Tibial artery (tissue), 4 donors: ENCODE results near the gene F3.

Source experiments
- DNase-seq, 2 donors: peaks; one replicate each; pipeline ENCODE4 v3.0.0-alpha.2; 2019
- H3K27ac ChIP-seq, 2 donors: fragments of 200-600 bp; sonication (generic) in 1 of 2; 1 replicate in 1 of 2; 2 replicates in 1 of 2; pipeline ENCODE4 v1.5.1; 2018 to 2019; ENCODE audit warnings: mild to moderate bottlenecking in 1 of 2
- H3K27me3 ChIP-seq, 2 donors: fragments of 200-600 bp; sonication (generic) in 1 of 2; one replicate each; pipeline versions ENCODE4 v1.5.1 to v1.6.0; 2016 to 2019
- H3K36me3 ChIP-seq, 3 donors: fragments of 200-600 bp; sonication (generic) in 2 of 3; one replicate each; pipeline ENCODE4 v1.5.1; 2016 to 2019; ENCODE audit warnings: mild to moderate bottlenecking in 2 of 3
- H3K4me1 ChIP-seq, 4 donors: fragments of 200-600 bp; sonication (generic) in 2 of 4; 1 replicate in 3 of 4; 2 replicates in 1 of 4; pipeline ENCODE4 v1.5.1; 2016 to 2019
- H3K4me3 ChIP-seq, 2 donors: fragments of 200-600 bp; sonication (generic) in 1 of 2; 1 replicate in 1 of 2; 2 replicates in 1 of 2; pipeline ENCODE4 v1.5.1; 2018 to 2019; ENCODE audit warnings: mild to moderate bottlenecking in 2 of 2
- H3K9me3 ChIP-seq, 3 donors: fragments of 200-600 bp; sonication (generic) in 1 of 3; one replicate each; pipeline ENCODE4 v1.5.1; 2016 to 2019
- CTCF ChIP-seq, 2 experiments: fragments of 200-600 bp in 1 of 2; fragments of 450-650 bp in 1 of 2; IDR thresholded peaks; one replicate each; pipeline ENCODE4 v1.5.1; 2017 to 2019; ENCODE audit warnings: antibody characterized with exemption in 2 of 2, mild to moderate bottlenecking in 1 of 2, moderate library complexity in 1 of 2
- intact Hi-C: fragments of 100-400 bp; cut with DNase I; formaldehyde crosslinking; loops from one replicate; pipeline ENCODE4 v1.15.0; 2023; ENCODE audit warnings: low total_unique reads

F3 gene

GRCh38 chr1:94550800-94551241 is 9.3 kb upstream of the F3 start:
- Histone ChIP-seq H3K36me3 (no peaks in the 10 kb centered on the region), H3K27me3 (no peaks in the 10 kb centered on the region), H3K27ac (no peak overlapping the region), H3K4me3 (no peak overlapping the region), H3K4me1 (peaks cover 0 to 6% (median 0%) of the 10 kb centered on the region in 4 donors), H3K9me3 (no peaks in the 10 kb centered on the region)
- no peak for TF ChIP-seq CTCF (IDR thresholded peaks at IDR 0.05)
- DNase-seq: no peak
- intact Hi-C loops: no loop called here

- no peak for TF ChIP-seq CTCF (IDR thresholded peaks at IDR 0.05)
- intact Hi-C loops: no loop called here
- no peaks in the 10 kb centered on the region for H3K9me3 ChIP-seq
- peaks cover 0 to 6% (median 0%) of the 10 kb centered on the region in 4 donors for H3K4me1 ChIP-seq
- no peaks in the 10 kb centered on the region for H3K36me3 ChIP-seq
- H3K27ac ChIP-seq: no peak overlapping the region
- no peaks in the 10 kb centered on the region for H3K27me3 ChIP-seq
- DNase-seq: no peak
- H3K4me3 ChIP-seq: no peak overlapping the region
These were observed 8.8 kb upstream of the F3 start for GRCh38 chr1:94550396-94550795.

GRCh38 chr1:94549706-94550105 is 8.1 kb upstream of the F3 start:
- intact Hi-C loops: loop anchor here (10.0 kb wide), 1 partner anchor 85 kb away; no protein-coding TSS in a partner anchor
- Histone ChIP-seq H3K4me1 (peaks cover 0 to 6% (median 4%) of the 10 kb centered on the region in 4 donors), H3K27me3 (no peaks in the 10 kb centered on the region), H3K27ac (no peak overlapping the region), H3K4me3 (no peak overlapping the region), H3K36me3 (no peaks in the 10 kb centered on the region), H3K9me3 (no peaks in the 10 kb centered on the region)
- no peak for TF ChIP-seq CTCF (IDR thresholded peaks at IDR 0.05)
- DNase-seq: no peak

GRCh38 chr1:94544706-94545490 is 3.3 kb upstream of the F3 start:
- no peaks in the 10 kb centered on the region for H3K27me3 ChIP-seq
- TF ChIP-seq CTCF (IDR thresholded peaks at IDR 0.05): no peak
- H3K36me3 ChIP-seq: no peaks in the 10 kb centered on the region
- DNase-seq: no peak
- intact Hi-C loops: loop anchor here (5.0 to 10.0 kb wide), 2 partner anchors 90 to 247 kb away; no protein-coding TSS in a partner anchor
- peaks cover 0 to 32% (median 17%) of the 10 kb centered on the region in 4 donors for H3K4me1 ChIP-seq
- H3K4me3 ChIP-seq: no peak overlapping the region
- peak overlapping the region in 1 of 2 donors; percentile 34 for H3K27ac ChIP-seq
- H3K9me3 ChIP-seq: no peaks in the 10 kb centered on the region

- H3K4me3 ChIP-seq: no peak overlapping the region
- intact Hi-C loops: loop anchor here (5.0 to 10.0 kb wide), 2 partner anchors 91 to 248 kb away; no protein-coding TSS in a partner anchor
These were observed 2.5 kb upstream of the F3 start for GRCh38 chr1:94543893-94544635.

More at GRCh38 chr1:94543893-94544635, 2.5 kb upstream of the F3 start:
- no peak for DNase-seq
- TF ChIP-seq CTCF (IDR thresholded peaks at IDR 0.05): no peak
- Histone ChIP-seq H3K27me3 (no peaks in the 10 kb centered on the region), H3K4me1 (peaks cover 0 to 32% (median 17%) of the 10 kb centered on the region in 4 donors), H3K27ac (peak overlapping the region in 1 of 2 donors; percentile 34), H3K36me3 (no peaks in the 10 kb centered on the region), H3K9me3 (no peaks in the 10 kb centered on the region)
